GM12878 (cell line): ENCODE data around the gene AHCY. TPM values are rescaled to one million over a fixed set of nuclear protein-coding genes. Genes with fewer than 3 reads are reported as not detected.
"Not testable (repeated sequence)": the region's sequence is repeated elsewhere in the genome, so short reads cannot be mapped to it uniquely, and the experiment has no call there.

Source experiments
- ATAC-seq: fragments of 200-7000 bp; cut with Tn5 transposase; 3 replicates; pipeline ENCODE4 v1.9.1; 2020; ENCODE audit warnings: mild to moderate bottlenecking, moderate library complexity
- BruUV-seq: library from RNA; stranded (reverse); fragments of 400-500 nt; replicated peaks from 2 replicates; lab custom pipeline; 2021; lab: Mats Ljungman, UMichigan
- CTCF ChIA-PET: fragments of 300-600 bp; sonication (Branson Sonifier 250); formaldehyde crosslinking; extraction: SDS; loops from one replicate; lab custom pipeline; 2021; ENCODE audit warnings: inconsistent platforms; lab: Yijun Ruan, JAX
- POLR2A ChIA-PET: fragments of 350-600 bp; formaldehyde crosslinking; extraction: SDS; loops from one replicate; lab custom pipeline; 2021; ENCODE audit warnings: inconsistent platforms; lab: Charles Lee
- RAD21 ChIA-PET: fragments of 300-600 bp; sonication (Branson Sonifier 250); formaldehyde crosslinking; loops from one replicate; lab custom pipeline; 2023; ENCODE audit warnings: antibody characterized with exemption; ENCODE audit not compliant: unreplicated experiment; lab: Charles Lee
- SMC1A ChIA-PET: fragments of 300-600 bp; sonication (Branson Sonifier 250); formaldehyde crosslinking; loops from one replicate; lab custom pipeline; 2023; ENCODE audit not compliant: unreplicated experiment, uncharacterized antibody; lab: Charles Lee
- DNase-seq: peaks from one replicate; pipeline ENCODE4 v3.0.0-alpha.2; 2011; ENCODE audit warnings: low read depth, low spot score
- FAIRE-seq: peaks from 3 replicates; lab custom pipeline; 2011; peaks lifted over from hg19 to GRCh38; lab: Jason Lieb, UNC
- H2AFZ ChIP-seq: 2 replicates; pipeline ENCODE4 v1.6.0; 2011; ENCODE audit warnings: low read depth, low read length, control low read depth; ENCODE audit not compliant: control insufficient read depth
- H3K27ac ChIP-seq: 2 replicates; pipeline ENCODE4 v1.5.1; 2011; ENCODE audit warnings: control low read depth; ENCODE audit not compliant: control insufficient read depth, insufficient read depth
- H3K27me3 ChIP-seq, 2 experiments: replicated peaks in 1 of 2; 2 replicates each; pipeline versions ENCODE4 v1.6.0 to v1.6.1; 2011; ENCODE audit warnings: low read length in 1 of 2; ENCODE audit not compliant: control insufficient read depth in 2 of 2, insufficient read depth in 2 of 2
- H3K36me3 ChIP-seq, 2 experiments: 2 replicates each; pipeline ENCODE4 v1.5.1; 2011; ENCODE audit warnings: low read length in 1 of 2; ENCODE audit not compliant: control insufficient read depth in 2 of 2, insufficient read depth in 2 of 2
- H3K4me1 ChIP-seq: 2 replicates; pipeline ENCODE4 v1.6.1; 2011; ENCODE audit warnings: mild to moderate bottlenecking, low read length, moderate library complexity, mixed read lengths; ENCODE audit not compliant: control insufficient read depth, insufficient read depth
- H3K4me2 ChIP-seq: 2 replicates; pipeline ENCODE4 v1.6.0; 2011; ENCODE audit warnings: control low read depth; ENCODE audit not compliant: control insufficient read depth, insufficient read depth
- H3K4me3 ChIP-seq: fragments of 200-600 bp; sonication (generic); 2 replicates; pipeline ENCODE4 v1.5.1; 2016
- H3K79me2 ChIP-seq: 2 replicates; pipeline ENCODE4 v1.6.0; 2011; ENCODE audit warnings: low read length; ENCODE audit not compliant: control insufficient read depth, insufficient read depth
- H3K9ac ChIP-seq: 2 replicates; pipeline ENCODE4 v1.8.0; 2011; ENCODE audit warnings: low read length, control low read depth, mixed read lengths; ENCODE audit not compliant: control insufficient read depth, insufficient read depth
- H3K9me3 ChIP-seq: replicated peaks from 3 replicates; pipeline ENCODE4 v1.5.1; 2011; ENCODE audit warnings: mild to moderate bottlenecking, low read length; ENCODE audit not compliant: control insufficient read depth, insufficient read depth
- H4K20me1 ChIP-seq: 2 replicates; pipeline ENCODE4 v1.6.0; 2011; ENCODE audit not compliant: control insufficient read depth, insufficient read depth
- MYB ChIP-seq: fragments of 150-350 bp; IDR thresholded peaks from 2 replicates; pipeline ENCODE4 v1.6.1; 2014; ENCODE audit warnings: mild to moderate bottlenecking, low read depth, low read length, borderline replicate concordance
- WGBS: methylation state at CpG from one replicate; pipeline ENCODE4 v1.1.6; 2016; ENCODE audit warnings: low lambda C conversion rate; ENCODE audit not compliant: insufficient replicate concordance, insufficient coverage; ENCODE audit errors: missing lambda C conversion rate; 5-methylcytosine and 5-hydroxymethylcytosine counted together
- in situ Hi-C: fragments of 300-500 bp; cut with MboI; formaldehyde crosslinking; loops from 9 replicates; pipeline ENCODE4 v1.14.3; 2018; ENCODE audit warnings: mixed read lengths
- intact Hi-C: fragments of 100-400 bp; cut with micrococcal nuclease; formaldehyde crosslinking; loops from one replicate; pipeline ENCODE4 v1.14.2; 2022; ENCODE audit not compliant: unreplicated experiment
- polyA plus RNA-seq, 11 experiments: library from polyadenylated mRNA; depleted of rRNA in 4 of 11; unstranded in 6 of 11; stranded (reverse) in 5 of 11; fragments of >200 nt; fragmentation: Nextera tagmentation in 4 of 11; fragmentation: Illumina TruSeq in 1 of 11; extraction: Ambion mirVana in 4 of 11; extraction: Trizol in 1 of 11; gene quantifications; 1 replicate in 1 of 11; 2 replicates in 10 of 11; pipeline versions ENCODE4 v1.2.1 to v1.2.3, GENCODE V29; 2011 to 2016; ENCODE audit warnings: inconsistent platforms in 2 of 11, missing spikeins in 2 of 11, low read depth in 1 of 11
- total RNA-seq, 4 experiments: library from RNA; depleted of rRNA in 3 of 4; stranded (reverse); fragments of >200 nt in 3 of 4; fragmentation: Illumina TruSeq in 1 of 4; extraction: Trizol in 1 of 4; gene quantifications; 2 replicates each; pipeline versions ENCODE4 v1.2.1 to v1.2.3, GENCODE V29; 2013 to 2021
- TF ChIP-seq, protein P1 (sequence below): fragments of 450-650 bp; IDR thresholded peaks from 2 replicates; pipeline ENCODE4 v1.6.1; 2016; ENCODE audit warnings: mild to moderate bottlenecking

AHCY gene
- total and polyA plus RNA-seq, 10 of the 15 experiments (the other 5 are each of a cell fraction or from before 2014, with no cell fraction given), result 84.9 to 223 (median 181) TPM

DNA sequence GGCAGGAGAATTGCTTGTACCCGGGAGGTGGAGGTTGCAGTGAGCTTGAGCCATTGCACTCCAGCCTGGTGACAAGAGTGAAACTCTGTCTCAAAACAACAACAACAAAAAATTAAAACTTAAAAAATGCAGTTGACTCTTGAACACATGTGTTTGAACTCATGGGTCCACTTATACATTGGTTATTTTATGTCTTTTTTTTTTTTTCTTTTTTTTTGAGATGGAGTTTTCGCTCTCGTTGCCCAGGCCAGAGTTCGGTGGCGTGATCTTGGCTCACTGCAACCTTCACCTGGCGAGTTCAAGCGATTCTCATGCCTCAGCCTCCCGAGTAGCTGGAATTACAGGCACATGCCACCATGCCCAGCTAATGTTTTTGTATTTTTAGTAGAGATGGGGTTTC is 39.7 kb downstream of the AHCY start:
- H2AFZ ChIP-seq, H3K36me3 ChIP-seq, in situ Hi-C loops, H3K27me3 ChIP-seq, H3K4me2 ChIP-seq, ATAC-seq, H3K79me2 ChIP-seq, POLR2A ChIA-PET, RAD21 ChIA-PET, H3K9ac ChIP-seq, H4K20me1 ChIP-seq, H3K4me3 ChIP-seq, H3K4me1 ChIP-seq, intact Hi-C loops, H3K27ac ChIP-seq, FAIRE-seq, H3K9me3 ChIP-seq, BruUV-seq, DNase-seq: not testable (repeated sequence)
- CTCF ChIA-PET, result interaction anchor here (0.5 to 0.7 kb wide), 2 partner anchors 208 to 241 kb away, joined by 4 read pairs; no protein-coding TSS in a partner anchor
- SMC1A ChIA-PET, result interaction anchor here (0.6 kb wide), 1 partner anchor 201 kb away, joined by 3 read pairs; no protein-coding TSS in a partner anchor
- WGBS, result 94% methylated on average over 8 of the region's 8 CpGs

- no peaks in the 10 kb centered on the region for H4K20me1 ChIP-seq
These were observed 40.5 kb downstream of the AHCY start for GRCh38 chr20:34262488-34263288.

More at GRCh38 chr20:34262488-34263288, 40.5 kb downstream of the AHCY start:
- ChIA-PET RAD21 (no interaction called here), SMC1A (no interaction called here), CTCF (interaction anchor here (0.5 to 1.4 kb wide), 3 partner anchors 8 to 240 kb away, joined by 4 read pairs; no protein-coding TSS in a partner anchor), POLR2A (no interaction called here)
- H3K4me2 ChIP-seq, result 0 out of 2 replicates have a peak overlapping the region, but pooled peaks have one; percentile 13
- BruUV-seq, result no TSS peak
- peak overlapping the region; percentile 26 for H2AFZ ChIP-seq
- no peaks in the 10 kb centered on the region for H3K79me2 ChIP-seq
- FAIRE-seq (no peak), DNase-seq (no peak), ATAC-seq (no peak; the same call in 2 of the 3 replicates)
- H3K27ac ChIP-seq, result no peak overlapping the region; the same call in 1 of the 2 replicates
- intact Hi-C loops (no loop called here), in situ Hi-C loops (no loop called here)
- TF ChIP-seq MYB, result no peak
- TF ChIP-seq, protein P1, sequence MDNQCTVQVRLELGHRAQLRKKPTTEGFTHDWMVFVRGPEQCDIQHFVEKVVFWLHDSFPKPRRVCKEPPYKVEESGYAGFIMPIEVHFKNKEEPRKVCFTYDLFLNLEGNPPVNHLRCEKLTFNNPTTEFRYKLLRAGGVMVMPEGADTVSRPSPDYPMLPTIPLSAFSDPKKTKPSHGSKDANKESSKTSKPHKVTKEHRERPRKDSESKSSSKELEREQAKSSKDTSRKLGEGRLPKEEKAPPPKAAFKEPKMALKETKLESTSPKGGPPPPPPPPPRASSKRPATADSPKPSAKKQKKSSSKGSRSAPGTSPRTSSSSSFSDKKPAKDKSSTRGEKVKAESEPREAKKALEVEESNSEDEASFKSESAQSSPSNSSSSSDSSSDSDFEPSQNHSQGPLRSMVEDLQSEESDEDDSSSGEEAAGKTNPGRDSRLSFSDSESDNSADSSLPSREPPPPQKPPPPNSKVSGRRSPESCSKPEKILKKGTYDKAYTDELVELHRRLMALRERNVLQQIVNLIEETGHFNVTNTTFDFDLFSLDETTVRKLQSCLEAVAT, result peak; percentile 35; the same call in 1 of the 2 replicates
- H3K9me3 ChIP-seq, result no peaks in the 10 kb centered on the region
- H3K4me1 ChIP-seq, result peaks cover 5% of the 10 kb centered on the region; the same call in 1 of the 2 replicates
- 76% methylated on average over 9 of the region's 9 CpGs for WGBS
- H3K4me3 ChIP-seq, result no peak overlapping the region
- no peaks in the 10 kb centered on the region for H3K27me3 ChIP-seq
- H3K36me3 ChIP-seq, result no peaks in the 10 kb centered on the region
- no peak overlapping the region; the same call in 1 of the 2 replicates for H3K9ac ChIP-seq
